Mesothelial cell of epicardium (in vitro differentiated cells): ENCODE data around the gene HENMT1. TPM values are rescaled to one million over a fixed set of nuclear protein-coding genes. Genes with fewer than 3 reads are reported as not detected.
"Not testable (repeated sequence)": the region's sequence is repeated elsewhere in the genome, so short reads cannot be mapped to it uniquely, and the experiment has no call there.

Experiments used
- DNase-seq, 2 experiments: peaks; one replicate each; pipeline ENCODE4 v3.0.0; 2021; ENCODE audit warnings: low spot score in 2 of 2; ENCODE audit not compliant: unreplicated experiment in 2 of 2
- H3K27ac Mint-ChIP-seq: 2 replicates; pipeline ENCODE4 v1.8.0; 2021; ENCODE audit warnings: mixed read lengths
- H3K27me3 Mint-ChIP-seq: 2 replicates; pipeline ENCODE4 v1.8.0; 2021; ENCODE audit warnings: low read depth, mixed read lengths
- H3K36me3 Mint-ChIP-seq: 2 replicates; pipeline ENCODE4 v1.8.0; 2021; ENCODE audit warnings: mixed read lengths
- H3K4me1 Mint-ChIP-seq: 2 replicates; pipeline ENCODE4 v1.8.0; 2021; ENCODE audit warnings: mixed read lengths
- H3K4me3 Mint-ChIP-seq: 2 replicates; pipeline ENCODE4 v1.8.0; 2021; ENCODE audit warnings: mild to moderate bottlenecking, moderate library complexity, mixed read lengths
- H3K9me3 Mint-ChIP-seq: 2 replicates; pipeline ENCODE4 v1.8.0; 2021; ENCODE audit warnings: mixed read lengths
- CTCF ChIP-seq: fragments of 200-600 bp; sonication (generic); IDR thresholded peaks from one replicate; pipeline ENCODE4 v1.5.0; 2021; ENCODE audit warnings: antibody characterized with exemption; ENCODE audit not compliant: unreplicated experiment
- total RNA-seq: library from RNA; stranded (reverse); gene quantifications from 3 replicates; pipeline ENCODE4 v1.2.1, GENCODE V29; 2021

The HENMT1 gene
- total RNA-seq, result 6.7 to 8.5 TPM (median 6.7 TPM) in 3 replicates

GRCh38 chr1:108661030-108661609 lies at the start of gene HENMT1:
Gene HENMT1, minus strand, starts transcription at chr1:108661093. Its CDS starts 1,209 bp downstream, at chr1:108659884.
- H3K27me3 Mint-ChIP-seq, result no peaks in the 10 kb centered on the region
- H3K4me3 Mint-ChIP-seq, result peak within 1 kb of the TSS; percentile 64
- no peaks in the 10 kb centered on the region for H3K36me3 Mint-ChIP-seq
- peak; percentile 31 to 67 for DNase-seq
- TF ChIP-seq CTCF, result no peak
- H3K4me1 Mint-ChIP-seq, result peaks cover 6% of the 10 kb centered on the region
- H3K27ac Mint-ChIP-seq, result peak within 1 kb of the TSS; percentile 79
- H3K9me3 Mint-ChIP-seq, result no peaks in the 10 kb centered on the region

GRCh38 chr1:108708691-108709660 lies 48.1 kb upstream of the HENMT1 start:
- Mint-ChIP-seq H3K27ac (no peak overlapping the region), H3K36me3 (no peaks in the 10 kb centered on the region), H3K4me1 (no peaks in the 10 kb centered on the region), H3K4me3 (no peak overlapping the region), H3K27me3 (peaks cover 36% of the 10 kb centered on the region), H3K9me3 (no peaks in the 10 kb centered on the region)
- no peak for TF ChIP-seq CTCF
- no peak for DNase-seq

GRCh38 chr1:108706643-108707042 lies 45.8 kb upstream of the HENMT1 start:
- no peak for TF ChIP-seq CTCF
- Mint-ChIP-seq H3K27me3 (peaks cover 26% of the 10 kb centered on the region), H3K4me3 (no peak overlapping the region), H3K36me3 (peaks cover 7% of the 10 kb centered on the region), H3K27ac (no peak overlapping the region), H3K4me1 (no peaks in the 10 kb centered on the region), H3K9me3 (no peaks in the 10 kb centered on the region)
- no peak for DNase-seq

GRCh38 chr1:108704496-108704895 lies 43.6 kb upstream of the HENMT1 start:
- no peaks in the 10 kb centered on the region for H3K4me1 Mint-ChIP-seq
- no peak for TF ChIP-seq CTCF
- H3K36me3 Mint-ChIP-seq, result peaks cover 18% of the 10 kb centered on the region
- H3K9me3 Mint-ChIP-seq, result no peaks in the 10 kb centered on the region
- no peak overlapping the region for H3K4me3 Mint-ChIP-seq
- DNase-seq, result no peak
- H3K27ac Mint-ChIP-seq, result no peak overlapping the region
- peaks cover 23% of the 10 kb centered on the region for H3K27me3 Mint-ChIP-seq

- Mint-ChIP-seq H3K9me3 (no peaks in the 10 kb centered on the region), H3K27ac (no peak overlapping the region), H3K36me3 (peaks cover 24% of the 10 kb centered on the region), H3K27me3 (peaks cover 21% of the 10 kb centered on the region), H3K4me1 (no peaks in the 10 kb centered on the region), H3K4me3 (no peak overlapping the region)
- TF ChIP-seq CTCF, result no peak
- DNase-seq, result no peak
Observed at GRCh38 chr1:108703939-108704338, 43.0 kb upstream of the HENMT1 start.

- not testable (repeated sequence) for H3K4me3 Mint-ChIP-seq, DNase-seq, H3K4me1 Mint-ChIP-seq, H3K27ac Mint-ChIP-seq, H3K9me3 Mint-ChIP-seq
- H3K27me3 Mint-ChIP-seq, result peaks cover 16% of the 10 kb centered on the region
- peaks cover 33% of the 10 kb centered on the region for H3K36me3 Mint-ChIP-seq
Observed at GRCh38 chr1:108702109-108702508, 41.2 kb upstream of the HENMT1 start.
